Endometrium (tissue), 2 donors: Measurements from ENCODE around the gene TTLL12.

ENCODE experiments used
- FAIRE-seq: peaks from 2 replicates; lab custom pipeline; 2012; peaks lifted over from hg19 to GRCh38; lab: Jason Lieb, UNC
- donor health status: control.
- donor health status: control.

Gene TTLL12

GRCh38 chr22:43213962-43214361 lies 27.0 kb upstream of the TTLL12 start:
- FAIRE-seq = no peak

GRCh38 chr22:43213051-43213450 lies 26.1 kb upstream of the TTLL12 start:
- FAIRE-seq = no peak

GRCh38 chr22:43212434-43212952 lies 25.6 kb upstream of the TTLL12 start:
- no peak for FAIRE-seq

DNA sequence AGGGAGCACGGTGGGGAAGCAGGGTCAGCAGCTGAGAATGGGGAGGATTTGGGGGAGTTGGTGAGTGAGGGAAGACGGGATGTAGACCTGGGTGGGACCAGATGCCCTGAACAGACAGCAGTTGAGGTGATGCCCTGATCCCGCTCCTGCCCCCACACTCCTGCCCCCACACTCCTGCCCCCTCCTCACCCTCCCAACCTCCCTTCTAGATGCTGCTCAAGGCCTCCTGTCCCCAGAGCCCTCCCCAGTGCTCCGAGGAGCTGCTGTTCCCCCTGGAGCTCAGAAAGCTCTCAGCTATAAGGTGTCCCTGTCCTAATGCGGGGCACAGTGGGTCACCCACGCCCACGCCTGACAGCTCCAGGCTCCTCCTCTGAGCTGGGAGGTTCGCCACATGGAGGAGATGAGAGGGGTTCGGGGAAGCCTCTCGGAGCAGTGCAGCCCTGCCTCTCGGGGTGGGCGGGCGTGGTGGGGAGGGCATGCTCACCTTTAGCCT lies 25.1 kb upstream of the TTLL12 start:
- FAIRE-seq = no peak

DNA sequence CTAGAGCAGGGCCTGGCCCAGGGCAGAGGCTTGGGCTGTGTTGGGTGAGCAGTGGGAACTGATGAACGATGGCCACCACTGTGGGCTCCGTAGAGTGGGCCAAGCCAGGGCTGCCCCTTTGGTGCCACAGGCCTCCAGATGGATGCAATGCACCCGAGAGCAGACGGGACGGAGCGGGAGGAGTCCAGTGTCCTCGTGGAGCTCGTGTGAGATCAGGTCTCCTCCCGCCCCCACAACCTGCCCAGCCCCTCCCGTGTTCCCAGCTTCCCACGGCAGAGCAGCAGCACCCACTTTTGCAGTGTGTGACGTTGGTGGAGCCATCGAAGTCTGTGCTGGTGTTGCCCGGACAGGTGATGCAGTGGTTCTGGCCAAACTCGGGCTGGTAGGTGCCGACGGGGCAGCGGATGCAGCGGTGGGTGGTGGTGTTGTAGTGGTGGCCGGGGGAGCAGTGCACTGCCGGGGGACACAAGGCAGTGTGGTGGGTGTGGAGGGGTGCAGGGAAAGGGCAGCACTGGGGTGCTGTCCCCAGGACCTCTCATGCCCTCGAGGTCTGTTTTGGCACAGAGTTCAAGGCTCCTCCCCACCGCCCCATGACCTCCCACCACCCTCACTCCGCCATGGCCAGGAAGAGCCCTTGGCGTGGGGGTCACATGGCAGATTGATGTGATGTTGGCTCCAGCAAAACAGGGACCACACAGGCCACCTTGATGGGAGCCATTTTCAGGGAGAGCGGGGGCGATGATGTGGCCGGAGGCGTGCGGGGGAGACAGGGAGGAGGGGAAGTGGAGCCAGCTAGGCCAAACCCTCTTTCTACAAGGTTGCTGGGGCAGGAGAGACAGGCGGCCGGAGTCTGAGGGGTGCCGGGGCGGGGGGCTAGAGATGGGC lies 23.9 kb upstream of the TTLL12 start:
- FAIRE-seq = no peak

DNA sequence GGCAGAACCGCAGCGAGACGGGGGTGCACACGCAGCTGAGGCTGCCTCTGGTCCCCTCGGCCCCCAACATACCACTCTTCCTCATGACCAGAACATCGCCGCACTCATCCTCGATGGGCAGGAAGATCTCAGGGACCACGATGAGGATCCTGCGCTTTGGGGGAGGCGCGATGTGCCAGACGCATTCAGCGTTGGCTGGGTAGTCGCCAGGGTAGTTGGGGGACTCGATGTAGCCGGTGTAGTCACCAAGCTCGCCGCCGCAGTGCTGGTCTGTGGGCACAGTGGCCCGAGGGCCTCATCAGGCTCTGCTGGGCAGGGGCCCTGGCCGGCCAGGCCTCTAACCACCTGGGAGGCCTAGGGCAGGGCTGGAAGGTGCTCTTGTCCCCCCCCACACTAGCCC lies 23.0 kb upstream of the TTLL12 start:
- no peak for FAIRE-seq

- no peak for FAIRE-seq
Measured at GRCh38 chr22:43209523-43209890, 22.6 kb upstream of the TTLL12 start.

DNA sequence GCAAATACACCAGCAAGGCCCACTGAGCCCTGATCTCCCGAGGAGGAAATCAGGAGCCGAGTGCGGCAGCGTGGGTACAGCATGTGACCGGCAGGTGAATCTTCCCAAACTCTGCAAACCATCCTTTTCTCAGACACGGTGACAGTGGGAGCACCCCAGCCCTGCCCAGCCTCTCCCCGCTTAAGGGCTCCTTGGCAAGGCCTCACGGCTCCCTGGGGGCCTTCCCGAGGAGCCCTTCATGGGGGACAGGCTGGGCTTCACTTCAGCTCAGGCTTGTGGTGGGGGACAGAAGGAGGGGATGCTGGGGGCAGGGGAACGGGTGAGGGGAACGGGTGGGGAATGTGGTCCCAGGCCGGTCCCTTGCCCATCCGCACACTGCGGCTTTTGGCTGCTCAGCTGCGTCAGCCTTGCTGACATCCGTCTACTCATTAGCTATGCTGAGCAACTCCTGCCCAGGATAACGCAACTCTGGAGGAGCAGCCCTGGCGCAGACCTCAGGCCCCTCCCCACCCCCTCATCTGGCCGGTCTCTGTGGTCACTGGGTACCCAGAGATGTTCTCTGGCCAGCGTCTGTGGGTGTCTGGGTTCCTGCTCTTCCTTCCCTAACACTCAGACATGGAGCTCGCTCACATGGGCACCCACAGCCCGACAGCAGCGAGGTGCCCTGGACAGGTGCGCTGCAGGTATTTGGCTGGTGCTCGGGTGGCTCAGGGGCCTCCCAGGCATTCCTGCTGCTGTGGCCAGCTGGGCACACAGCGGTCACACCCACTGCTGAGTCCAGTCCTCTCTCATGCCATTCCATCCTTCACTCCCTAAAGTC lies 22.0 kb upstream of the TTLL12 start:
- no peak for FAIRE-seq

GRCh38 chr22:43207849-43208702 lies 21.1 kb upstream of the TTLL12 start:
- no peak for FAIRE-seq

- FAIRE-seq = no peak
Measured at GRCh38 chr22:43207386-43207785, 20.5 kb upstream of the TTLL12 start.

- no peak for FAIRE-seq
Measured at GRCh38 chr22:43206509-43207161, 19.7 kb upstream of the TTLL12 start.

DNA sequence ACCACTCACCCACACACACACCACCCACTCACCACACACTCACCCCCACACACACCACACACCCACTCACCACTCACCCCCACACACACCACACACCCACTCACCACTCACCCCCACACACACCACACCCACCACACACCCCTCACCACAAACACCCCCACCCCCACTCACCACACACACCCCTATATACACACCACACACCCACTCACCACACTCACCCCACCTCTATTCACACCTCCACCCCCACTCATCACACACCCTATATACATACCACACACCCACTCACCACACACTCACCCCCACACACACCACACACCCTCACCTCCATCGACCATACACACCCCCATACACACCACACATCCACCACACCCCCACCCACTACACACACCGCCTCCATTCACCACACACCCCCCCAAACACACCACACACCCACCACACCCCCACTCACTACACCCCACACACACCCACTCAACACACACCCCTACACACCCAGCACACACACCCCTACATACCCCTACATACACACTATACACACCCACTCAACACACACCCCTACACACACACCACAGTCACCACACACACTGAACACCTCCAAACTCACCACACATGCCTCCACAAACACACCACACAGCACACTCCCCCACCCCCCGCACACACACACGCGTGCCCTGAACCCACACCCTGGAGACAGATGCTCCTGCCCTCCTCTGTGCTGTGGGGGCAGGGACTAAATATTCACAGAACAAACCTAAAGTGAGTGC lies 19.0 kb upstream of the TTLL12 start:
- no peak for FAIRE-seq

DNA sequence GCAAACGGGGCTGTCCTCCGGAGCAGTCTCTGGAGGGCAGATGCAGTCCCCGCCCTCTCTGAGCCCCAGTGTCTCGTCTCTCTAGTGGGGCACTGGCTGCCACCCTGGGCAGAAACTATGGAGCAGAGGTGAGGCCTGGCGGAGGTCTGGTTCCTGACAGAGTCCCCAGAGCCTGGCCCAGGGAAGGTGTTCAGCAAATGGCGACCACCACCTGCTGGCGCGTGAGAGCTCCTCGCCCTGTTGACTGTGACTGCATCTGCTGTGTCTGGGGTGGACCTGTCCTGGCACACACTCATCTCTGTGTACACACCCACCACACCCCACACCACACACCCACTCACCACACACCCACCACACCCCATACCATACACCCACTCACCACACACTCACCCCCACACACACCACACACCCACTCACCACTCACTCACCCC lies 18.3 kb upstream of the TTLL12 start:
- no peak for FAIRE-seq

GRCh38 chr22:43203471-43203981 lies 16.6 kb upstream of the TTLL12 start:
- no peak for FAIRE-seq

DNA sequence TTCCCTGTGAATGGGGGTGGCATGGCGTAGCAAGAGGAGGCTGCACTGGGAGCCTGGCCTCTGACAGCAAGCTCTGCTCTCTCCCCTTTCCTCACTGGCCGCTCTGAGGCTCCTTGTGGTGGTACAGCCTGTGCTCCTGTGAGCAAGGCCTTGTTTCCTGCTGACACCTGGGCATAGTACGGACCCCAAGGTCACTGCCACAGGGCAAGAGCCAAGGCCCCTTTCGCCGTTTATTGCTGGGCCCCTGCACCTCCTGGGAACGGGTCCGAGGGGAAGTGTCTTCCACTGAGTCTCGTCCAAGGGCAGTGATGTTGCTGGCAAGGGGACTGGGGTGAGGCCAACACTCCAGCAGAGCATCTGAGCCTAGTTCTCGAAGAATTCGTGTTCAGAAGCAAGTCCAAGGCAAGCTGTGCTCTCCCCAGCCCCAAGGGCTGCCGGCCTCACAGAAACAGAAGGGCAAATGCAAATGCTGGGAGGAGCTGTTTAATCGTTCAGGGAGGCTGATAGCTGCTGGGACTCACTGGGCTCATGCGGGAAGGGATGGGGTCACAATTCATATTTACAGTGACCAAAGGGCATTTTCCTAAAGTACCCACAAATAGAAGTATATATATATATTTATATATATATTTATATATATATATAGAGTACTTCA lies 15.9 kb upstream of the TTLL12 start:
- no peak for FAIRE-seq

GRCh38 chr22:43202326-43202725 lies 15.4 kb upstream of the TTLL12 start:
- FAIRE-seq = no peak

DNA sequence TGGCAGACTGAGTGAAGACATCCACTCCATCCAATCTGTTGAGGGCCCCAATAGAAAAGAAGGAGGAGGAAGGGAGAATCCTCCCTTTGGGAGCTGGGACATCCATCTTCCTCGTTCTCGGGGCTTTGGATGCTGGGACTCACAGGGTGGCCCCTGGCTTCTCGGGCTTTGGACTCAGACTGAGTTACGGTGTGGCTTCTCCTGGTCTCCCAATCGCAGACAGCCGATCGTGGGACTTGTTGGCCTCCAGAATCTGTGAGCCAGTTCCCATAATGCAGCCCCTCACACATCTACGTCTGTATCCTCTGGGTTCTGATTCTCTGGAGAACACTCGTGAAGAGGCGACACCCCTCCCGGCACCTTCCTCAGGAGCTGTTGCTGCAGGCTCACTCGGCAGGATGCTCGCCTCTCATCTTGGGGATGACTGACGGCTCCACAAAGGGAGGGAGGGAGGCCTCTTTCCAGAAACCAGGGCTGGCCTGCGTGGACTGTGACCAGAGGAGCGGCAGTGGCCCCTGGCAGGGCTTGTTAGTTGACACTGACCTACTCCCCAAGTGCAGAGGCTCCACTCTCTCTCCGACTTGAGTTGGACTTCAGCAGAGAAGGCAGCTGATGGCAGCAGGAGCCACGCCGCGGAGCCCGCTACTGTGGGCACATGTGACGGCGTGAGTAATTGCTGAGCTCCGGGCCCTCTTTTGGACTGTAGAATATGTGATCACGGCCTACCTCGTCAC lies 14.7 kb upstream of the TTLL12 start:
- FAIRE-seq = no peak

DNA sequence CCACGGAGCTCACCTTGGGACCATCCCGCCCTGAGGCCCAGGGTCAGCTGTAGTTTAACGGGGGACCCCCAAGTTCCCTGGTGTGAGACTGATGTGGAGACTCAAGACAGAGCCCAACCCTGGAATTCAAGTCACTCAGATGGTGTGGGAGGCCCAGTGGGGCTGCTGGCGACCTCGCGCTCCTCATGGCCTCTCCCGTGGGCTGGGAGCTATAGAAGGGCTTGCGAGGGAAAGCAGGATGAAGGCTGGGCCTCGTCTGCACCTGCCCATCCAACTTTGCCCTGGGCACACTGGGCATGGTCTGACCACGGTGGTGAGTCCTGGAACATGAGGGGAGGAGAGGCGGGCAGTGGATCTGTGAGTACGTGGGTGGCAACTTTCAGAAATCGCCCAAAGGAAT lies 13.6 kb upstream of the TTLL12 start:
- no peak for FAIRE-seq

- no peak for FAIRE-seq
Measured at GRCh38 chr22:43200031-43200430, 13.1 kb upstream of the TTLL12 start.
